NCI-H187 (cell line): Measurements from ENCODE around the gene COL26A1.
"Not testable (repeated sequence)": the region's sequence is repeated elsewhere in the genome, so short reads cannot be mapped to it uniquely, and the experiment has no call there.

Experiments
- DNase-seq, 2 experiments: peaks; one replicate each; lab custom pipeline; 2025; lab: John Stamatoyannopoulos, UW

COL26A1 gene

GRCh38 chr7:101553771-101554445 lies 191.2 kb downstream of the COL26A1 start:
- no peak for DNase-seq

- no peak for DNase-seq
Measured at GRCh38 chr7:101554584-101555268, 192.1 kb downstream of the COL26A1 start.

DNA sequence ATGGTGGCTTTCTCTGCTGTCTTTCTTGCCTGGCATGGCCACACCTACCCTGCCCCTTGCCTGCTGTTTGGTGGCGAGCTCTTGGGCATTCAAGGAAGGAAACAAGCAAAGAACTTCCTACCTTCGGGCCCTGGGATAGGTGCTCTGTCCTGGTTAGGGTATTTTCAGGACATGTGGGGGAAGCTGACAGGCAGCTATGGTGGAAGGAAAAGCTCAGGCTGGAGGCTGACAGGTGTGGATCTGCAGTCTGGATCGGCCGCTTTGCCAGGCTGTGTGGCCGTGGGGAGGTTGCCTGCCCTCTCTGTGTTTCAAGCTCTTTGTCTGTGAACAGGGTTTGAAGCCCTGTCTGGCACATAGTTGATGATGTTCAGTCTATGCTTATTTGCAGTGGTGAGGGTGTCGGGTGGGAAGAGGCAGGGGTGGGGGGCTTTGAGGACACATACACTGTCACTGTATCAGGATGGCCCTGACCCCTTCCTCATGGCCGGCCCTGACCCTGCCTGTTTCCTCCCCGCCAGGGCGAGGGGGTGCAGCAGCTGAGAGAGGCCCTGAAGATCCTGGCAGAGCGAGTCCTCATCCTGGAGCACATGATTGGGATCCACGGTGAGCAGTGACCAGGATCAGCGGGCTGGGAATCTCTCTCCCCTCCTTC lies 192.7 kb downstream of the COL26A1 start:
- no peak for DNase-seq

DNA sequence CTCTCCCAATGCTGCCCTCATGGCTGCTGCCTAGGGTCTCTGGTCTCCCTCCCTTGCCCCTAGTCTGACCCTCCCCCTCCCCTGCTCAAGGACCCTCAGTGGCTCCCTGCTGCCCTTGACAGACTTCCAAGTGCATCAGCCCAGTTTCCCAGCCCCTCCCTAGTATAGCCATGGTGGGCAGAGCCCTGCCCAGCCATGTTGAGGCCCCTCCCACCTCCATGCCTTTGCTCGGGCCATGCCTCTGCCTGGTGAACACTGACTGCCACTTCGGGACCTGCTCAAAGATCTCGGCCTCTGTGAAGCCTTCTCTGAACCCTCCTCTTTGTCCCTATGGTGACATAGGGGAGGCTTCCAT lies 193.2 kb downstream of the COL26A1 start:
- DNase-seq: no peak

GRCh38 chr7:101556453-101556968 lies 193.8 kb downstream of the COL26A1 start:
- DNase-seq: no peak

- DNase-seq: no peak
Measured at GRCh38 chr7:101557421-101557820, 194.7 kb downstream of the COL26A1 start.

GRCh38 chr7:101557978-101558741 lies 195.5 kb downstream of the COL26A1 start:
- no peak for DNase-seq

DNA sequence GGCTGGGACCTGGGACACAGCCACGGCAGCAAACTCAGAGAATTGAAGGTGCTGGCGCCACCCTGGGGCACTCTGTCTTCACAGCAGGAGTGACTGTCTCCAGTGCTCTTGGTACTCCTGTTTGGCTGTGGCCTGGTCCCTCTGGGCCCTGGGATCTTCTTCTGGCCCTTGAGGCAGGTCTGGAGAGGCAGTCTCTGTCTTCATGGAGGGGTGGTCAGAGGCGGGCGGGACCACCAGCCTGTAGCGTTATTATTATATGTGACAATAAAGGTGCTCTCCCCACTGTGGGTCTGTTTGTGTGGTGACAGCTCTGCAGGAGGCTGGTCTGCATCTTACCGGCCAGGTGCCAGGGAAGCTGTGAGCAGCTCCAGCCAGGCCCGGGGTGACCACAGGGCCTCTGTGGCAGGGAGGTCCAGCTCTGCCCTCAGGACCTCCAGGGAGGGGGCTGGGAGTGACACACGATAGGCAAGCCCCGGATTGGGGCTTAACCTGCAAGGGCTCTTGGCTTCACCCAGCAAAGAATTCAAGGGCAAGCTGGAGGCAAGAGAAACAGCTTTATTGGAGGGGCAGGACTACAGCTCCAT lies 196.2 kb downstream of the COL26A1 start:
- DNase-seq: no peak

GRCh38 chr7:101559586-101559985 lies 196.9 kb downstream of the COL26A1 start:
- no peak for DNase-seq

DNA sequence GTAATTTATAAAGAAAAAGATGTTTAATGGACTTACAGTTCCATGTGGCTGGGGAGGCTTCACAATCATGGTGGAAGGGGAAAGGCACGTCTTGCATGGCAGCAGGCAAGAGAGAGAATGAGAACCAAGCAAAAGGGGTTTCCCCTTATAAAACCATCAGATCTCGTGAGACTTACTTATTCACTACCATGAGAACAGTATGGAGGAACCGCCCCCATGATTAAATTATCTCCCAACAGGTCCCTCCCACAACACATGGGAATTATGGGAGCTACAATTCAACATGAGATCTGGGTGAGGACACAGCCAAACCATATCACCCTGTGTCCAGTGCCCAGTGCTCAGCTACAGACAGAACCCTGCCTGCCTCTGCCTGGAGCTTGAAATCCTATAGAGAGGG lies 197.3 kb downstream of the COL26A1 start:
- not testable (repeated sequence) for DNase-seq

DNA sequence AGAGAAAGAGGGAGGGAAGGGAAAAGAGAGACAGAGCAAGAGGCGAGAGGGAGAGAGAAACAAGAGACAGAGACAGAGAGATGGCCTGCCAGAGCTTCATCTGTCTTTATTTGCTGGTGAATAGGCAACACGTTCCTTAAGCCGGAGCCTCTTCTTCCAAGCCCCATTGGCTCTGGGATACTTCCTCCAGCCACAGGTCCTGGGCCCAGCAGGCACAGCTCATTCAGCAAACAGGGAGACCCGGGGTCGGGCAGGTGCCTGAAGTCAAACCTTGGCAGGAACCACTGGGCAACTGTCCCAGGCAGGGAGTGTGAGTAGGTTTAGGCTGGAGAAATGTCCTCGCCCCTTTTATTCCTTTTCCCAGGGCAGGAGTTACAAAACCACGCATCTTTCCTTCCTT lies 198.2 kb downstream of the COL26A1 start:
- DNase-seq: no peak

DNA sequence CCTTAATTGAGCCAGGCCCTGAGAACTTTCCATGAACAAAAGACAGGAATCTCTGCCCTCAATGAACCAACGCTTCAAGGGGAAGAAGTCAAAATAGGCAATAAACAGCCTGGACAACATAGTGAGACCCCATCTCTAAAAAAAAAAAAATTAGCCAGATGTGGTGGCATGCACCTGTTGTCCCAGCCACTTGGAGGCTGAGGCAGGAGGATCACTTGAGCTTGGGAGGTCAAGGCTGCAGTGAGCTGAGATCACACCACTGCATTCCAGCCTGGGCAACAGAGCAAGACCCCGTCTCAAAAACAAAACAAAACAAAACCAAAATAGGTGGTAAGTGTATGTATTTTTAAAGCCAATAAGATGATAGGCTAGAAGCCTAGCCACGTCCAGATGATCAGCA lies 198.6 kb downstream of the COL26A1 start:
- DNase-seq: not testable (repeated sequence)

GRCh38 chr7:101562531-101563197 lies 200.0 kb downstream of the COL26A1 start:
- DNase-seq: no peak

DNA sequence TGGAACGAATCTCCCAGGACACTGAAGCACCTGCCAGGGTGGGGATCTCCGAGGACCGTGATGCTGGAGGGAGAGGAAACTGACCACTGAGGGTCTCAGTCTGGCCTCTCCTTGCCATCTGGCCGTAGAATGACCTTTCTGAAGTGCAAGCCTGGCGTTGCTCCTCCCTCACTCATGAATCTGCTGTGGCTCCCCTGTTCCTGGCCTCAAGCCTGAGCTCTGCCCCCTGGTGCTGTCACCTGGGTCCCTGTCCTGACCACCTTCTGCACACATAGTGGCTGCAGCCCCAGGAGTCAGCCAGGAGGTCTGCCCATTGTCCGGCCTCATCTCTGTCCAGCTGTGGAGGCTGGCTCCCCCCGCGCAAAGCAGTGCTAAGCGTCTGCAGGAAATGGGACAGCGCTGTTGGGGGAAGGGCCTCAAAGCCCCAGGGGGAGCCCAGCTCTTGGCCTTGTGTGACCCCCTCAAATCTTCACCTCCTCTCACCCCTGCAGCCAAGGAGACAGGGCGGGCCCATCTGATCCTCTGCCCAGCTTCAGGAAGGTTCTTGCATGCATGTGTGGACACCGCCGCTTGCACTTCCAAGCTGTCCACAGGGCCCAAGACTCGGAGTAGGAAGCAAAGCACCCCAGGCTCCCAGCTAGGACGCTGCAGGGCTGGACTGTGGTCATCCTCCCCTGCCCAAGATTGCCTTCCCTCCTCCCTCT lies 200.7 kb downstream of the COL26A1 start:
- DNase-seq: no peak

DNA sequence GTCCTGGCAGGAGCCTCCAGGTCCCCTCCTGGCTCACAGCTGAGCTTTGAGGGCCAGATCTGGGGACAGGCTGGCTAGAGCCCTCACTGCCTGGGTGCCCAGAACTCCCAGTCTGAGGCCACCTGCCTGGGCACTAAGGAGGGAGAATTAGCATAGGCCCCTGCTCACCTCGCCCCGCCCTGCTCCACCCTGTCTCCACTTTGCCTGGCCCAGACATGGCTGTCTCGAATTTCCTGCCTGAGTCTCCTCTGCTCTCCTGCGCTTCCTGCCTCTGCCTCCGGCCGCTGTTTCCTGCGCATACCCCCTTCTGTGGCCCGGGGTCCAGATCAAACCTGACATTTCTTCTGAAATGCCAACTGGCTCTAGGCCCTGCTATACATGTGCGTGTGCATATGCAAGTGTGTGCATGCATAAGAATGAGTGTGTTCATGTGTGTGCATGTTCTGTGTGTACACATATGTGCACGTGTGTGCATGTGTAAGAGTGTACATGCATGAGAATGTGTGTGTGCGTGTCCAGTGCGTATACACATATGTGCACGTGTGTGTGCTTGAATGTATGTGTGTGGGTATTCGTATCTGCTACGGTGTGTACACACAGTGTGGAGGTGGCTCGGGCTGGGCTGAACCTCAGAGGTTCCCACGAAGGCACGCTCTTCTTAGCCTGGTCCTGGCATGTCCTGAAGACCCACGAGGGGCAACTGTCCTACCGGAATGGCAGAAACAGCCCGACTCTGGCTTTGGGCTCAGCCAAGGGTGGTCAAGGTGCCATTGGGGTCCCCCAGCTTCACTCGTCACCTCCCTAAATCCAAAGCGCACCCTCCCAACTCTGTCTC lies 201.5 kb downstream of the COL26A1 start:
- DNase-seq: no peak

- no peak for DNase-seq
Measured at GRCh38 chr7:101564778-101565211, 202.1 kb downstream of the COL26A1 start.

- no peak for DNase-seq
Measured at GRCh38 chr7:101565601-101566209, 203.0 kb downstream of the COL26A1 start.

GRCh38 chr7:101567230-101567629 lies 204.6 kb downstream of the COL26A1 start:
- no peak for DNase-seq

GRCh38 chr7:101572156-101572555 lies 209.5 kb downstream of the COL26A1 start:
- DNase-seq: no peak
